ENCODE results near the gene ZNF385B. TPM values are rescaled to one million over a fixed set of nuclear protein-coding genes. Genes with fewer than 3 reads are reported as not detected.

The ZNF385B gene
- total RNA-seq, 3 donors from 2014 or later (not counting 1 experiment from before 2014, with no cell fraction given) = 0.54 TPM; not detected in 2

DNA sequence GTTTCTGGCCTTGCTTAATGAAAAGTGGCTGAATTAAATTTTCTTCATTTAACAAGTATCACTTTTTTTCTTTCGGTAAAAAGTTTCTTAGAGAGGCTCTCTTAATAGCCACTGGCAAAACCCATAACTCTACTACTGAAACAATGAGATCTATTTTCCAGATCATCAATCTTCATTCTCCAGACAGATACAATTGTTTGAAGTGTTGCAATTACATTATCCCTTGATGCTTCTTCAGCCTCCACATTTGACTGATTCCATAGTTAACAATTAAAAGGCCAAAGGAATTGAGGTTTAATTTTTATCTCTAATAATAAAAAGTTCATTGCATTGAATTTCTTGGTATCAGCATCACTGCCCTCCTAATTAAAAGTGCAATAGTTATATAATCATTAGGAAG, 176.3 kb downstream of the ZNF385B start:
- Histone ChIP-seq H3K36me3 (ENCODE audit: control insufficient read depth, insufficient read depth, low read length) (no peaks in the 10 kb centered on the region), H3K9me3 (ENCODE audit: control insufficient read depth, insufficient read depth, low read length) (no peaks in the 10 kb centered on the region), H3K4me3 (ENCODE audit: low read length) (no peak overlapping the region), H3K4me1 (ENCODE audit: control insufficient read depth, insufficient read depth, low read length) (no peaks in the 10 kb centered on the region), H3K27me3 (ENCODE audit: control insufficient read depth, insufficient read depth, low read length) (no peaks in the 10 kb centered on the region), H3K27ac (ENCODE audit: low read length) (no peak overlapping the region)
- Mint-ChIP-seq H3K4me1 (no peaks in the 10 kb centered on the region), H3K27me3 (ENCODE audit: low read depth in 2 of 2) (no peaks in the 10 kb centered on the region), H3K36me3 (no peaks in the 10 kb centered on the region), H3K9me3 (peaks cover 6 to 12% of the 10 kb centered on the region in 2 donors), H3K4me3 (no peak overlapping the region), H3K27ac (no peak overlapping the region)
- ATAC-seq (no peak), DNase-seq (no peak)
- 100% methylated on average over 1 of the region's 1 CpG for WGBS (ENCODE audit: insufficient coverage)
- TF ChIP-seq, protein P1, sequence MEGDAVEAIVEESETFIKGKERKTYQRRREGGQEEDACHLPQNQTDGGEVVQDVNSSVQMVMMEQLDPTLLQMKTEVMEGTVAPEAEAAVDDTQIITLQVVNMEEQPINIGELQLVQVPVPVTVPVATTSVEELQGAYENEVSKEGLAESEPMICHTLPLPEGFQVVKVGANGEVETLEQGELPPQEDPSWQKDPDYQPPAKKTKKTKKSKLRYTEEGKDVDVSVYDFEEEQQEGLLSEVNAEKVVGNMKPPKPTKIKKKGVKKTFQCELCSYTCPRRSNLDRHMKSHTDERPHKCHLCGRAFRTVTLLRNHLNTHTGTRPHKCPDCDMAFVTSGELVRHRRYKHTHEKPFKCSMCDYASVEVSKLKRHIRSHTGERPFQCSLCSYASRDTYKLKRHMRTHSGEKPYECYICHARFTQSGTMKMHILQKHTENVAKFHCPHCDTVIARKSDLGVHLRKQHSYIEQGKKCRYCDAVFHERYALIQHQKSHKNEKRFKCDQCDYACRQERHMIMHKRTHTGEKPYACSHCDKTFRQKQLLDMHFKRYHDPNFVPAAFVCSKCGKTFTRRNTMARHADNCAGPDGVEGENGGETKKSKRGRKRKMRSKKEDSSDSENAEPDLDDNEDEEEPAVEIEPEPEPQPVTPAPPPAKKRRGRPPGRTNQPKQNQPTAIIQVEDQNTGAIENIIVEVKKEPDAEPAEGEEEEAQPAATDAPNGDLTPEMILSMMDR (IDR thresholded peaks at IDR 0.05) = no peak
- intact Hi-C loops (cut with micrococcal nuclease) = no loop called here

DNA sequence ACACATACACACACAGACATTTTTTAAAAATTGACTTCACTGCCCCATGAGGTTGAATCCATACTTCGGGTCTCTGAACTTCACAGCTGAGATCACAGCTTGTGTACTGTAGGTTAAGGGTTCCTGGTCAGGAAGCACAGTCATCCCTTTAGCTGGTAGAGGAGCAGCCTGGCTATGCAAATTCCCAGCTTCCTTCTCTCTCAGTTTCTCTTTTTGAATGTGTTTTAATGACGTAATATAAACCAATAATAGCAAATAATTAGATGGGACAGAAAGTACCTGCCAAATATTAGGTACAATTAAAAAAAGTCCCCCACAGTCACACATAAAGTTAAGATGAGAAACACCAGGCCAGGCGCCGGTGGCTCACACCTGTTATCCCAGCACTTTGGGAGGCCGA, 178.7 kb downstream of the ZNF385B start:
- Histone ChIP-seq H3K27me3 (ENCODE audit: control insufficient read depth, insufficient read depth, low read length) (no peaks in the 10 kb centered on the region), H3K4me1 (ENCODE audit: control insufficient read depth, insufficient read depth, low read length) (no peaks in the 10 kb centered on the region), H3K27ac (ENCODE audit: low read length) (no peak overlapping the region), H3K36me3 (ENCODE audit: control insufficient read depth, insufficient read depth, low read length) (no peaks in the 10 kb centered on the region), H3K9me3 (ENCODE audit: control insufficient read depth, insufficient read depth, low read length) (no peaks in the 10 kb centered on the region), H3K4me3 (ENCODE audit: low read length) (no peak overlapping the region)
- Mint-ChIP-seq H3K27me3 (ENCODE audit: low read depth in 2 of 2) (no peaks in the 10 kb centered on the region), H3K36me3 (no peaks in the 10 kb centered on the region), H3K4me3 (no peak overlapping the region), H3K4me1 (no peaks in the 10 kb centered on the region), H3K9me3 (peaks cover 3 to 12% of the 10 kb centered on the region in 2 donors), H3K27ac (no peak overlapping the region)
- intact Hi-C loops (cut with micrococcal nuclease) = no loop called here
- WGBS (ENCODE audit: insufficient coverage) = 95% methylated on average over 4 of the region's 5 CpGs
- DNase-seq (no peak), ATAC-seq (no peak)
- TF ChIP-seq, protein P1 (IDR thresholded peaks at IDR 0.05) = no peak

DNA sequence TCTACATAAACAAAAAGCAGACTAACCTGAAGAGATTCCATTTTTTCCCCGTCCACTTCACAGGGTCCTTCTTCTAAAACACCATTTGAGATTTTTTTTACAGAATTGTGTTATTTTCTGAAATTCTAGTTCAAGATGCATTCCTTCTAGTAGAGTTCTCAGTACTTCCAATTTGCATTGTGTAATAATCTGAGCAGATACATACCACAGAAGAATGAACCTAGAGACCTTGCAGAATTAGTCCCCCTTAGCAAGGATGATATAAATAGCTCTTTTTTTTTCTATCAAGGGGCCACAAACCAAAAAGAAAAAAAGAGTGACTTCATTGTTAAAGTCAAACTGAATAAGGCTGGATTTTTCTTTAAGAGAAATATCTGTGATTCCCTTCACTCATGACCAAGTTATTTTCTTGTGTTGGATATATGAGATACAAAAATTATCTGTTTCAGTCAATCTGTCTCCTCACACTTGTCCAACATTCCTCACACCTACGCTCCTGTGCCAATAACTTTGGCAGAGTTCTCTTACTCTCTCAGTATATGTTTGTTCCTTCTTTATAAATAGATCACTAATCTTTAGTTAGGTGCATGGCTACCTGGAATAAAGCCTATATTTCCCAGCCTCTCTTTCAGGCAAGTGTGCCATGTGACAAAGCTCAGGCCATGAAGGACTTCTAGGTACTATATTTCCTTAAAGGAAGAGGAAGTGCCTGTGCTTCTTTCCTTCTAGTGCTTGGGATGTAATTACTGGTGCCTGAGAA, 183.5 kb downstream of the ZNF385B start:
- TF ChIP-seq, protein P1 (IDR thresholded peaks at IDR 0.05) = no peak
- Histone ChIP-seq H3K4me1 (ENCODE audit: control insufficient read depth, insufficient read depth, low read length) (no peaks in the 10 kb centered on the region), H3K36me3 (ENCODE audit: control insufficient read depth, insufficient read depth, low read length) (no peaks in the 10 kb centered on the region), H3K4me3 (ENCODE audit: low read length) (no peak overlapping the region), H3K27me3 (ENCODE audit: control insufficient read depth, insufficient read depth, low read length) (no peaks in the 10 kb centered on the region), H3K27ac (ENCODE audit: low read length) (no peak overlapping the region), H3K9me3 (ENCODE audit: control insufficient read depth, insufficient read depth, low read length) (no peaks in the 10 kb centered on the region)
- DNase-seq (no peak), ATAC-seq (no peak)
- H3K27me3 Mint-ChIP-seq (ENCODE audit: low read depth in 2 of 2) = no peaks in the 10 kb centered on the region
- WGBS (ENCODE audit: insufficient coverage) = 100% methylated on average over 1 of the region's 2 CpGs
- H3K4me1 Mint-ChIP-seq = no peaks in the 10 kb centered on the region
- no peak overlapping the region for H3K4me3 Mint-ChIP-seq
- no peak overlapping the region for H3K27ac Mint-ChIP-seq
- intact Hi-C loops (cut with micrococcal nuclease) = no loop called here
- no peaks in the 10 kb centered on the region for H3K36me3 Mint-ChIP-seq
- peaks cover 6 to 9% of the 10 kb centered on the region in 2 donors for H3K9me3 Mint-ChIP-seq
